IMR-90 (cell line): Measurements from ENCODE around the gene STXBP2. TPM values are rescaled to one million over a fixed set of nuclear protein-coding genes. Genes with fewer than 3 reads are reported as not detected.

Experiments used
- ATAC-seq: fragments of 200-7000 bp; cut with Tn5 transposase; 2 replicates; pipeline ENCODE4 v1.9.1; 2020; ENCODE audit warnings: low read depth, mild to moderate bottlenecking, moderate library complexity
- BruUV-seq: library from RNA; stranded (reverse); fragments of 400-500 nt; replicated peaks from 2 replicates; lab custom pipeline; 2021; lab: Mats Ljungman, UMichigan
- CTCF ChIA-PET: fragments of 300-600 bp; formaldehyde crosslinking; extraction: SDS; loops from one replicate; lab custom pipeline; 2021; ENCODE audit warnings: antibody characterized with exemption; lab: Yijun Ruan, JAX
- POLR2A ChIA-PET: fragments of 300-600 bp; sonication (Branson Sonifier 250); formaldehyde crosslinking; loops from one replicate; lab custom pipeline; 2022; ENCODE audit warnings: antibody characterized with exemption; ENCODE audit not compliant: unreplicated experiment; lab: Charles Lee
- DNase-seq: peaks from one replicate; pipeline ENCODE4 v3.0.0; 2013
- H2AFZ ChIP-seq: replicated peaks from 2 replicates; pipeline ENCODE3; 2013; ENCODE audit warnings: low read length, mild to moderate bottlenecking; ENCODE audit not compliant: poor library complexity
- H2AK5ac ChIP-seq: 2 replicates; pipeline ENCODE4 v1.6.1; 2013; ENCODE audit warnings: low read depth, low read length, inconsistent platforms
- H2AK9ac ChIP-seq: replicated peaks from 2 replicates; pipeline ENCODE3; 2013; ENCODE audit warnings: mild to moderate bottlenecking, low read depth, low read length, moderate library complexity; ENCODE audit not compliant: poor library complexity
- H2BK120ac ChIP-seq: 2 replicates; pipeline ENCODE4 v1.6.1; 2013; ENCODE audit warnings: low read depth, low read length, inconsistent platforms
- H2BK15ac ChIP-seq: 3 replicates; pipeline ENCODE4 v1.6.1; 2013; ENCODE audit warnings: low read depth, low read length, inconsistent platforms
- H2BK20ac ChIP-seq: 2 replicates; pipeline ENCODE4 v1.6.1; 2013; ENCODE audit warnings: low read depth, mild to moderate bottlenecking, inconsistent platforms, low read length, moderate library complexity
- H2BK5ac ChIP-seq: 2 replicates; pipeline ENCODE4 v1.6.1; 2013; ENCODE audit warnings: mild to moderate bottlenecking, low read depth, low read length, inconsistent platforms; ENCODE audit not compliant: poor library complexity, severe bottlenecking
- H3K14ac ChIP-seq: replicated peaks from 2 replicates; pipeline ENCODE4 v1.6.1; 2013; ENCODE audit warnings: low read depth, low read length, inconsistent platforms
- H3K18ac ChIP-seq: 2 replicates; pipeline ENCODE4 v1.6.1; 2013; ENCODE audit warnings: low read depth, low read length, control low read depth
- H3K23ac ChIP-seq: 2 replicates; pipeline ENCODE4 v1.6.1; 2013; ENCODE audit warnings: low read depth, low read length, inconsistent platforms
- H3K27ac ChIP-seq: 2 replicates; pipeline ENCODE4 v1.5.1; 2013; ENCODE audit warnings: mild to moderate bottlenecking, control low read depth, low read length; ENCODE audit not compliant: insufficient read depth
- H3K27me3 ChIP-seq: 2 replicates; pipeline ENCODE4 v1.6.1; 2013; ENCODE audit warnings: low read length; ENCODE audit not compliant: control insufficient read depth, insufficient read depth
- H3K36me3 ChIP-seq: 2 replicates; pipeline ENCODE4 v1.6.1; 2013; ENCODE audit warnings: low read length, mixed read lengths; ENCODE audit not compliant: control insufficient read depth, insufficient read depth
- H3K4ac ChIP-seq: 2 replicates; pipeline ENCODE4 v1.6.1; 2013; ENCODE audit warnings: low read depth, low read length, inconsistent platforms
- H3K4me1 ChIP-seq: 2 replicates; pipeline ENCODE4 v1.6.1; 2013; ENCODE audit warnings: low read length, mixed read lengths; ENCODE audit not compliant: control insufficient read depth, insufficient read depth
- H3K4me2 ChIP-seq: 2 replicates; pipeline ENCODE4 v1.6.1; 2013; ENCODE audit warnings: low read depth, mild to moderate bottlenecking, control low read depth, low read length, moderate library complexity
- H3K4me3 ChIP-seq: 2 replicates; pipeline ENCODE4 v1.5.1; 2013; ENCODE audit warnings: low read depth, mild to moderate bottlenecking, control low read depth, low read length, moderate library complexity; ENCODE audit not compliant: insufficient read depth
- H3K56ac ChIP-seq: 2 replicates; pipeline ENCODE4 v1.6.1; 2013; ENCODE audit warnings: low read length, inconsistent platforms; ENCODE audit not compliant: insufficient read depth; ENCODE audit errors: extremely low read depth
- H3K79me1 ChIP-seq, 2 experiments: 2 replicates each; pipeline ENCODE4 v1.6.1; 2013; ENCODE audit warnings: low read length in 2 of 2, inconsistent platforms in 1 of 2, low read depth in 1 of 2
- H3K9ac ChIP-seq: 2 replicates; pipeline ENCODE4 v1.6.1; 2013; ENCODE audit warnings: low read depth, low read length, control low read depth
- H3K9me1 ChIP-seq: 2 replicates; pipeline ENCODE4 v1.6.1; 2013; ENCODE audit warnings: low read length, inconsistent platforms; ENCODE audit not compliant: insufficient read depth
- H3K9me3 ChIP-seq: 2 replicates; pipeline ENCODE4 v1.6.1; 2013; ENCODE audit warnings: low read length; ENCODE audit not compliant: control insufficient read depth, insufficient read depth
- H4K20me1 ChIP-seq: 2 replicates; pipeline ENCODE4 v1.6.1; 2013; ENCODE audit warnings: low read length, inconsistent platforms; ENCODE audit not compliant: insufficient read depth
- H4K5ac ChIP-seq: 2 replicates; pipeline ENCODE4 v1.6.1; 2013; ENCODE audit warnings: mild to moderate bottlenecking, low read depth, low read length, control low read depth
- H4K8ac ChIP-seq, 2 experiments: 2 replicates each; pipeline ENCODE4 v1.6.1; 2013; ENCODE audit warnings: low read depth in 2 of 2, low read length in 2 of 2, control low read depth in 1 of 2, inconsistent platforms in 1 of 2
- H4K91ac ChIP-seq: 2 replicates; pipeline ENCODE4 v1.6.1; 2013; ENCODE audit warnings: low read depth, low read length, inconsistent platforms; ENCODE audit not compliant: insufficient read depth
- CHD1 ChIP-seq: IDR thresholded peaks from 2 replicates; pipeline ENCODE4 v1.6.1; 2012; ENCODE audit warnings: low read depth, low read length, improper control_type of control experiment
- CTCF ChIP-seq: conservative IDR thresholded peaks from 2 replicates; pipeline ENCODE4 v1.5.1; 2012; ENCODE audit warnings: mild to moderate bottlenecking, low read depth, low read length, improper control_type of control experiment
- FOS ChIP-seq: fragments of 150-350 bp; IDR thresholded peaks from 2 replicates; pipeline ENCODE4 v1.6.1; 2016; ENCODE audit warnings: low read depth, low read length
- RAD21 ChIP-seq: IDR thresholded peaks from 2 replicates; pipeline ENCODE4 v1.6.1; 2012; ENCODE audit warnings: low read length, improper control_type of control experiment
- WGBS, 2 experiments: methylation state at CpG; one replicate each; pipeline versions ENCODE4 v1.1.5 to v1.1.7; 2013; ENCODE audit warnings: missing lambda C conversion rate in 2 of 2; ENCODE audit not compliant: insufficient read length in 1 of 2; ENCODE audit errors: extremely low coverage in 2 of 2; 5-methylcytosine and 5-hydroxymethylcytosine counted together
- dilution Hi-C: fragments of 300-500 bp; cut with HindIII; formaldehyde crosslinking; loops from one replicate; pipeline ENCODE4 v1.14.3; 2018; ENCODE audit warnings: low sequenced_read_pairs; ENCODE audit not compliant: unreplicated experiment
- in situ Hi-C: fragments of 300-500 bp; cut with MboI; formaldehyde crosslinking; loops from 3 replicates; pipeline ENCODE4 v1.14.3; 2019; ENCODE audit warnings: low sequenced_read_pairs, inconsistent platforms, mixed read lengths
- intact Hi-C: fragments of 100-400 bp; cut with micrococcal nuclease; formaldehyde crosslinking; loops from 2 replicates; pipeline ENCODE4 v1.10.0; 2022
- polyA plus RNA-seq, 3 experiments: library from polyadenylated mRNA; depleted of rRNA; stranded (reverse); fragments of >200 nt; gene quantifications; 2 replicates each; pipeline ENCODE4 v1.2.3, GENCODE V29; 2012; ENCODE audit warnings: low replicate concordance in 1 of 3
- total RNA-seq: library from RNA; depleted of rRNA; stranded (reverse); fragments of >200 nt; gene quantifications from 2 replicates; pipeline ENCODE4 v1.2.3, GENCODE V29; 2012
- TF ChIP-seq, protein P1 (sequence below): fragments of 150-350 bp; IDR thresholded peaks from 2 replicates; pipeline ENCODE4 v1.6.1; 2017; ENCODE audit warnings: mild to moderate bottlenecking, antibody characterized with exemption, low read length, low read depth

STXBP2 gene
- total and polyA plus RNA-seq, 2 of the 4 experiments (the other 2 are of a cell fraction), result 3.9 to 12.6 TPM

GRCh38 chr19:7641290-7642276 is 4.7 kb downstream of the STXBP2 start:
- Histone ChIP-seq H3K9ac (no peak overlapping the region), H2BK15ac (no peak overlapping the region), H3K9me1 (peaks cover 9% of the 10 kb centered on the region), H3K4me3 (no peak overlapping the region), H3K9me3 (no peaks in the 10 kb centered on the region), H2AFZ (no peak overlapping the region), H2BK20ac (no peak overlapping the region), H3K4me2 (no peak overlapping the region), H4K8ac (no peak overlapping the region), H3K36me3 (no peaks in the 10 kb centered on the region), H2BK5ac (no peak overlapping the region), H3K27me3 (peaks cover 7% of the 10 kb centered on the region; the same call in 1 of the 2 replicates), H4K5ac (no peak overlapping the region), H3K23ac (no peak overlapping the region), H2AK9ac (no peak overlapping the region), H3K56ac (no peak overlapping the region), H3K4me1 (no peaks in the 10 kb centered on the region), H3K79me1 (no peaks in the 10 kb centered on the region), H3K18ac (no peak overlapping the region), H2AK5ac (no peak overlapping the region), H4K91ac (no peak overlapping the region), H3K14ac (no peak overlapping the region), H3K27ac (no peak overlapping the region), H2BK120ac (no peak overlapping the region), H4K20me1 (peaks cover 5% of the 10 kb centered on the region; the same call in 1 of the 2 replicates), H3K4ac (no peak overlapping the region)
- DNase-seq (no peak), ATAC-seq (no peak)
- ChIA-PET POLR2A (no interaction called here), CTCF (no interaction called here)
- intact Hi-C loops, result no loop called here
- in situ Hi-C loops, result no loop called here
- 76% methylated on average over 8 of the region's 43 CpGs; no CpG with 5 or more reads in 1 of the 2 experiments for WGBS, 2 experiments
- dilution Hi-C loops, result no loop called here
- no peak for TF ChIP-seq FOS
- TF ChIP-seq RAD21, result no peak
- TF ChIP-seq, protein P1, sequence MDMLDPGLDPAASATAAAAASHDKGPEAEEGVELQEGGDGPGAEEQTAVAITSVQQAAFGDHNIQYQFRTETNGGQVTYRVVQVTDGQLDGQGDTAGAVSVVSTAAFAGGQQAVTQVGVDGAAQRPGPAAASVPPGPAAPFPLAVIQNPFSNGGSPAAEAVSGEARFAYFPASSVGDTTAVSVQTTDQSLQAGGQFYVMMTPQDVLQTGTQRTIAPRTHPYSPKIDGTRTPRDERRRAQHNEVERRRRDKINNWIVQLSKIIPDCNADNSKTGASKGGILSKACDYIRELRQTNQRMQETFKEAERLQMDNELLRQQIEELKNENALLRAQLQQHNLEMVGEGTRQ, result no peak
- no peak for TF ChIP-seq CHD1
- TF ChIP-seq CTCF, result 0 out of 2 replicates have a peak, but pooled peaks have one; percentile 6
- no TSS peak for BruUV-seq
